Osteocyte (in vitro differentiated cells): ENCODE results near the gene MED28. TPM values are rescaled to one million over a fixed set of nuclear protein-coding genes. Genes with fewer than 3 reads are reported as not detected.

ENCODE experiments used
- DNase-seq: peaks from one replicate; pipeline ENCODE4 v3.0.0; 2021; ENCODE audit warnings: mixed read lengths; ENCODE audit not compliant: unreplicated experiment; ENCODE audit errors: extremely low spot score
- H3K27ac Mint-ChIP-seq: one replicate; pipeline ENCODE4 v1.8.0; 2021; ENCODE audit warnings: mild to moderate bottlenecking, mixed read lengths; ENCODE audit not compliant: unreplicated experiment
- H3K27me3 Mint-ChIP-seq: one replicate; pipeline ENCODE4 v1.8.0; 2021; ENCODE audit warnings: mixed read lengths; ENCODE audit not compliant: unreplicated experiment
- H3K36me3 Mint-ChIP-seq: one replicate; pipeline ENCODE4 v1.8.0; 2021; ENCODE audit warnings: mixed read lengths; ENCODE audit not compliant: unreplicated experiment
- H3K4me1 Mint-ChIP-seq: one replicate; pipeline ENCODE4 v1.8.0; 2021; ENCODE audit warnings: mixed read lengths; ENCODE audit not compliant: unreplicated experiment
- H3K4me3 Mint-ChIP-seq: one replicate; pipeline ENCODE4 v1.8.0; 2021; ENCODE audit warnings: mild to moderate bottlenecking, moderate library complexity, mixed read lengths; ENCODE audit not compliant: unreplicated experiment
- H3K9me3 Mint-ChIP-seq: one replicate; pipeline ENCODE4 v1.8.0; 2021; ENCODE audit warnings: mixed read lengths; ENCODE audit not compliant: unreplicated experiment
- CTCF ChIP-seq: fragments of 200-600 bp; sonication (generic); IDR thresholded peaks from 2 replicates; pipeline ENCODE4 v1.5.0; 2021; ENCODE audit warnings: antibody characterized with exemption, mild to moderate bottlenecking, moderate library complexity
- total RNA-seq: library from RNA; stranded (reverse); gene quantifications from 2 replicates; pipeline ENCODE4 v1.2.1, GENCODE V29; 2021

Gene MED28
- total RNA-seq, 1 donor from 2014 or later = 45.8 TPM

GRCh38 chr4:17633600-17633999 lies 19.2 kb downstream of the MED28 start:
- H3K36me3 Mint-ChIP-seq = peaks cover 37% of the 10 kb centered on the region
- no peak overlapping the region for H3K4me3 Mint-ChIP-seq
- H3K4me1 Mint-ChIP-seq = peaks cover 2% of the 10 kb centered on the region
- no peak overlapping the region for H3K27ac Mint-ChIP-seq
- TF ChIP-seq CTCF = no peak
- H3K27me3 Mint-ChIP-seq = no peaks in the 10 kb centered on the region
- no peak for DNase-seq
- H3K9me3 Mint-ChIP-seq = no peaks in the 10 kb centered on the region

GRCh38 chr4:17635056-17635455 lies 20.6 kb downstream of the MED28 start:
- no peak for TF ChIP-seq CTCF
- no peak overlapping the region for H3K4me3 Mint-ChIP-seq
- H3K9me3 Mint-ChIP-seq = no peaks in the 10 kb centered on the region
- DNase-seq = no peak
- peaks cover 2% of the 10 kb centered on the region for H3K4me1 Mint-ChIP-seq
- H3K27ac Mint-ChIP-seq = peak overlapping the region; percentile 45
- no peaks in the 10 kb centered on the region for H3K27me3 Mint-ChIP-seq
- peaks cover 26% of the 10 kb centered on the region for H3K36me3 Mint-ChIP-seq

- TF ChIP-seq CTCF = no peak
- H3K36me3 Mint-ChIP-seq = peaks cover 21% of the 10 kb centered on the region
- H3K4me1 Mint-ChIP-seq = peaks cover 2% of the 10 kb centered on the region
- no peaks in the 10 kb centered on the region for H3K27me3 Mint-ChIP-seq
- H3K4me3 Mint-ChIP-seq = no peak overlapping the region
- H3K27ac Mint-ChIP-seq = no peak overlapping the region
- no peaks in the 10 kb centered on the region for H3K9me3 Mint-ChIP-seq
- DNase-seq = no peak
Observed at GRCh38 chr4:17636341-17636695, 21.9 kb downstream of the MED28 start.

DNA sequence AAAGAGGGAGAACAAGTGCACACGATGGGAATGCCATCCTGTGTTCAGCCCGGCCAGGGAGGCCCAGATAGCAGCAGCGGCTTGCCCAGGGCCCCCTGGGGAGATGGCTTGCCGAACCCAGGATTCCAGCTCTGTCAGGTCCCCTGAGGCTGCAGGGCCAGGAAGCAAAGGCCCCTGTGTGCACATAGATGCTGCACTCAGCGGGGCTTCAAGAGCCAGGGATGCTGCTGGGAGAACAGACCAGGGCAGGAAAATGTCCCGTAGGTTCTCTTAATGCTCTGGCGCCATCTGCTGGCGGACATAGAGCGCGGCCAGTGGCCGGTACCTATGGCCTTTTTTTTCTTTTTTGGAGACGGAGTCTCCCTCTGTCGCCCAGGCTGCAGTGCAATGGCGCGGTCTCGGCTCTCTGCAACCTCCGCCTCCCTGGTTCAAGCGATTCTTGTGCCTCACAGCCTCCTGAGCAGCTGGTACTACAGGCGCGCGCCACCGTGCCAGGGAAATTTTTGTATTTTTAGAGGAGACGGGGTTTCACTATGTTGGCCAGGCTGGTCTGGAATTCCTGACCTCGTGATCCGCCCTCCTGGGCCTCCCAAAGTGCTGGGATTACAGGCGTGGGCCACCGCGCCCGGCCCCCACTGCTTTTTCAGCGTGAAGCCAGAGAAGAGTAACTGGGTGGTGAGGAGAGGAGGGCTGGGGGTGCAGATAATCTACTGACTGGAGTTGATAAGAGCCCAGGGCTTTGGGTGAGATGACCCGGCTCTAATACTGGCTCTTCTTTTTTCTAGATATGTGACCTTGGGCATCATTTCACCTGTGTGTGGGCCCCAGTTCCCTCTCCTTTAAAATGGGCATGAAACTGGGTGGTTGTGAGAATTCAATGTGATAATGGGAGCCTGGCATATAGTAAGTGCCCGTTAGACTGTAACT lies 22.5 kb downstream of the MED28 start:
- Mint-ChIP-seq H3K4me1 (peaks cover 2% of the 10 kb centered on the region), H3K36me3 (peaks cover 21% of the 10 kb centered on the region), H3K4me3 (no peak overlapping the region), H3K27me3 (no peaks in the 10 kb centered on the region), H3K27ac (no peak overlapping the region), H3K9me3 (no peaks in the 10 kb centered on the region)
- DNase-seq = peak; percentile 87
- peak; percentile 91 for TF ChIP-seq CTCF

- H3K36me3 Mint-ChIP-seq = peaks cover 14% of the 10 kb centered on the region
Observed at GRCh38 chr4:17639136-17639535, 24.7 kb downstream of the MED28 start.

More at GRCh38 chr4:17639136-17639535, 24.7 kb downstream of the MED28 start:
- peaks cover 2% of the 10 kb centered on the region for H3K4me1 Mint-ChIP-seq
- H3K27ac Mint-ChIP-seq = no peak overlapping the region
- no peak for DNase-seq
- H3K9me3 Mint-ChIP-seq = peaks cover 14% of the 10 kb centered on the region
- TF ChIP-seq CTCF = no peak
- no peak overlapping the region for H3K4me3 Mint-ChIP-seq
- H3K27me3 Mint-ChIP-seq = no peaks in the 10 kb centered on the region
